Embryonic facial prominence (tissue), 1 donor: ENCODE measurements around the gene MAB21L2.

ENCODE experiments used
- DNase-seq: peaks from one replicate; pipeline ENCODE4 v3.0.0-alpha.2; 2016; ENCODE audit errors: extremely low spot score

The MAB21L2 gene

DNA sequence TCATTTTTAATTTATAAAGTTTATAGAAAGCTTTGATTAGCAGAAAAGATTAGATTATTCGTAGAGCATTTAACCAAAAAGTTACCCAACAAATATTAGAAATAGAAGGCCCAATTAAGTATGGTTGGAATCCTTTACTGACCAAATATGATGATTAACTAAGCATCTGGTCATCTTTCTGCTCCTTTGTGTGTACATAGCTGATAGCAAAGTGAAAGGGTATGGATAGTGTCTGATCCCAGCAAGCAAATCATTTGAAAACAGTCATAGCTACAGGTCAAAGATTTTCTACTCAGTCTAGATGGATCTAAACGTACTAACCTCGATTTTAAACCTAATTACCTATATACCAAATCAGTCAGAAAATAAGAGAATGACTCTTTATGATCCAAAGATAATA lies 7.3 kb upstream of the MAB21L2 start:
- DNase-seq: no peak

DNA sequence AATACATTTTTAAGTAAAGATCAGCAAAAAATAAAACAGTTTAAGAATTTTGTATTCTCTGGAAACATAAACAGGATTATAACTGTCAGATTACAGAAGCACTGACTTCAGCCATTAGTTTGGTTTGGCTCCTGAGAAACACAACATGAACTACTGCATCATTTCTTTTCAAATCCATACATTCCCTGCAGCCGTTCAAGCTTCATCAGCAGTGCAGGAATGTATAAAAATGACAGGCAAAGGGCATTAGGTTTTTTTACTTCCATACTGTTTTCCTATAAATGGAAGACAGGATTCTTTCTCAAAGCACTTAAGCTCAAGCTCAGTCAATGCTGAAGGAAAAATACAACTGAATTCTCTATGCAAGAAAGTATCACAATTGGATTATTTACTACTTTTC lies 4.2 kb upstream of the MAB21L2 start:
- DNase-seq: no peak

DNA sequence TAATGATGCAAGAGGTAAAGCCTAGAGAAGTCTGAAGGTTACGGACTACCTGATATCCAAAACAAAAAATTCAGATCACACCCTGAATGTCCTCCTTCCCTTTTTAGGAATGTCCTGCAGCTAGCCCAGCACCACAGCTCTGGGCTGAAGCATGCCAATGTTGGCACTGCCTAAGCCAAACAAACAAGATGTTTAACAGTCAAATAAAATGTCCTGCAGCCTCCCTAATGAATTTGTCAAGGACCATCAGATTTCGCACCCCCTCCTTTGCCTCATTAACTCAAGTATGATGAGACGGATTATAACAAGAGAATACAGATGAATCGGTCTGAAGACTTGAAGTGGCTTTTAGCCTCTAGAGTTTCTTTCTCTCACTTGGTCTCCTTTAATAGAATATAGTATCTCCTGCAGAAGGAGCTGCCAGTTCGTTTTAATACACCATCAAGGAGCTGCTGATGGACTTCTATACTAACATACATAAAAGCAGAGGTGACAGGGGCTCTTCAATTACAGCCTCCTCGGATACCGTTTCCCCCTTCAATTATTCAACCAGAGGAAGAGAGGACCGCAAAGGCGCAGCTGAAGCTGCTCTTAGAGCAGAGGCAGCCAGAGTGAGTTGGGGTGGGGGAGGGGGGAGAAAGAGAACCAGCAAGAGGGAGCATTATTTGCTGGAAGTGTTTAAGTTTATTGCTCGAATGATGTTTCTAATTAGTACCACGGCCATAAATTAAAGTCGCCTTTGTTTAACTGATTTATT lies 3.0 kb upstream of the MAB21L2 start:
- no peak for DNase-seq

DNA sequence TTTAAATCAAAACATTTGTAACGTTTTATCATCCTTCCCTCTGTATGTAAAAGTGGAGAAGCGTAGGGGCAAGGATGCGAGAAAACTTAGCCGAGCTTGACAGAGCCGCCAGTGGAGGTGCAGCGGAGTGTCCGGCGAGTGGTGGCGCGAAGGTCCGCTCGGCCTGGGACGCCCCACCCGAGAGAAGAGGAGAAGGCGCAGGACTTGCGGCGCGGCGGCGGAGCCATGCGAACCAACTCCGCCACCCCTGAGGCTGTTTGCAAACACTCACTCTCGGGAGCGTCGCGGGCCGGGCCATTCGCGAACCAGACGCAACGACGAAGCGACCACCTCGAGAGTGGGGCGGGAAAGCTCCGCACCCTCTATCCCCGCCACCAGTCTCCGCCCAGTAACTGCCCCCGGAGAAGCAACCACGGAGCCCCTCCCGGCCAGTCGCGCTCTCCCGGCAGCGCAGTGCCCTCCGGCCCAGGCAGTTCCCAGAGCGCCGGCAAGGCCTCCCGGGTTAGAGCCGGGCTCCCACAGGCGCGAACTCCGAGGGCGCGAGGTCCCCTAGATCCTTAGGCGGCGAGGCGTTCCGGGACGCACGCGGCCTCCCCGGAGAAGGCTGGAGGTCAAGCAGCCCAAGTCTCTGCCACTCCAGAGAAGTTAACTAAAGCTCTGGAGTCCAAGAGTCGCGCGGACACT lies 2.3 kb upstream of the MAB21L2 start:
- DNase-seq: no peak

DNA sequence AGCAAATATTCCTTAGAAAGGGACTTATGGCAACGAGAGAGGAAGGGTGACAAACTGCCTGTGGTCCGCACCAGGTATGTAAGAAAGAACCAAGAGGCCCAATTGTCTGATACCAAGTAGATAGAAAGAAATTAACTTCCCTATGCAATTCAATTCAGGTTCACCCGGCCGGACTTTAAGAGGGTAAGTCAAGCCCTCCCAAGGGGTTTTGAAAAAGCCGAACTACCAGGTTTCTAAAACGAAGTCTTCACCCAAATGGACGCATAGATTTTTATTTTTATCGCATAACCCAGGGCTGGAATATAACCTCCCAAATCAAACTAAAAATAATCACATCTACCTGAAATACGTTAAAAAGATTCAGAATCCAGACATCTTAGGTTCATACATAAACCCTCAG lies 1.6 kb upstream of the MAB21L2 start:
- DNase-seq: no peak

DNA sequence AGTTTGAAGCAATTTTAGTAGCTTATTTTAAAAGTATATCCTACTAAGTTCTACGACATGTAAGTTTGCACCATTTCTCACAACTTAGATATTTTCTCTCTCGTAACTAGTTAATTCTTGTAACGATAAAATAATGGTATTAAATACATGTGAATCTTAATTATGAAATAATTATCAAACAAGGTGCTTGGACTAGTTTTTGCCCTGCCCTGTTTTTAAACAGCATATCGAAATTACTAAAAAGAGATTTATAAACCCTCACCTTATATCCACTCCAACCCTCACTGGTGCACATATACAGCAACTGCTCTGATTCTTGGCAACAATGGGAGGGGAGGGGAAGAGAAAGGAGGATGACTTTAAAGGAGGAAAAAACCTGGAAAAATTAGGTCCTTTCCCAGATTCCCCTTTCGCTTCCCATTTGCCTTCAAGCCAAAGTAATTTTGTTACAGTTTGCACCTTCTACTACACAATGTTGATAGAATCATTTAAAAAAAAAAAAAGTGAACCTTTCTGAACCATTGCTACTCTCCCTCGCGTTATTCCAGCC lies 820 bp upstream of the MAB21L2 start:
- DNase-seq: no peak

DNA sequence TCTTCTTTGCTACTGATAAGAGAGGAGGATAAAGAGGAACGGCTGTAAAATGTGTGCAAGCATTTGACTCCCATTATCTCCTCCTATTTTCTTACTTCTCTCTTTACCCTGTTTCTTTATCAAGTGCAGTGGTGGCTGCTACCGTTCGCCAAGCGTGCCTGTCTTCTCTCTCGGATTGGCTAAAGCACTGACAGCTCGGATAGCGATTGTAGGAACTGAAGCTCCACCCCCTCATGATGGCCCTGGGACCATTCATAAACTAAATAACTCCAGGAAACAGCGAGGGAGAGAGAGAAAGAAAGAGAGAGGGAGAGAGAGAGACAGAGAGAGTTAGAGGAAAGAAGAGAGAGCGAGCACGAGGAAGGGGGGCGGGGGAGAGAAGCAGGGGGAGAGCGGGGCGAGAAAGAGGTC lies 305 bp upstream of the MAB21L2 start:
- DNase-seq: peak; percentile 93

DNA sequence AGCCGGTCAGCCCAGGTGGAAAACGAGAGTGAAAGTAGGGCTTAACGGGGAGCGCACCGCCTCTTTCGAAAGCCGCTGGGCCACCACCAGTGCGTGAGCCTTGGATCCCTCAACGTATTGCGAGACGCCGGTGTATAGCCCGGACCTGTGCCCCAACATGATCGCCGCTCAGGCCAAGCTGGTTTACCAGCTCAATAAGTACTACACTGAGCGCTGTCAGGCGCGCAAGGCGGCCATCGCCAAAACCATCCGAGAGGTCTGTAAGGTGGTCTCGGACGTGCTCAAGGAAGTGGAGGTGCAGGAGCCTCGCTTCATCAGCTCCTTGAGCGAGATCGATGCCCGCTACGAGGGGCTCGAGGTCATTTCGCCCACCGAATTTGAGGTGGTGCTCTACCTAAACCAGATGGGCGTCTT lies 929 bp downstream of the MAB21L2 start:
- DNase-seq: no peak

DNA sequence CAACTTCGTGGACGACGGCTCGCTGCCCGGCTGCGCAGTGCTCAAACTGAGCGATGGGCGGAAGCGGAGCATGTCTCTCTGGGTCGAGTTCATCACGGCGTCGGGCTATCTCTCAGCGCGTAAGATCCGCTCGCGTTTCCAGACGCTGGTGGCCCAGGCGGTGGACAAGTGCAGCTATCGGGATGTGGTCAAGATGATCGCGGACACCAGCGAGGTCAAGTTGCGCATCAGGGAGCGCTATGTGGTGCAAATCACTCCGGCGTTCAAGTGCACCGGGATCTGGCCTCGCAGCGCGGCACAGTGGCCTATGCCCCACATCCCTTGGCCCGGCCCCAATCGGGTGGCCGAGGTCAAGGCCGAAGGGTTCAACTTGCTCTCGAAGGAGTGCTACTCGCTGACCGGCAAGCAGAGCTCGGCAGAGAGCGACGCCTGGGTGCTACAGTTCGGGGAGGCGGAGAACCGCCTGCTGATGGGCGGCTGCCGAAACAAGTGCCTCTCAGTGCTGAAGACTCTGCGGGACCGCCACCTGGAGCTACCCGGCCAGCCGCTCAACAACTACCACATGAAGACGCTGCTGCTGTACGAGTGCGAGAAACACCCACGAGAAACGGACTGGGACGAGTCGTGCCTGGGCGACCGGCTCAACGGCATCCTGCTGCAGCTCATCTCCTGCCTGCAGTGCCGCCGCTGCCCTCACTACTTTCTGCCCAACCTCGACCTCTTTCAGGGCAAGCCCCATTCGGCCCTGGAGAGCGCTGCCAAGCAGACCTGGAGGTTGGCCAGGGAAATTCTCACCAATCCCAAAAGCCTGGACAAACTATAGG lies 1.5 kb downstream of the MAB21L2 start:
- no peak for DNase-seq

DNA sequence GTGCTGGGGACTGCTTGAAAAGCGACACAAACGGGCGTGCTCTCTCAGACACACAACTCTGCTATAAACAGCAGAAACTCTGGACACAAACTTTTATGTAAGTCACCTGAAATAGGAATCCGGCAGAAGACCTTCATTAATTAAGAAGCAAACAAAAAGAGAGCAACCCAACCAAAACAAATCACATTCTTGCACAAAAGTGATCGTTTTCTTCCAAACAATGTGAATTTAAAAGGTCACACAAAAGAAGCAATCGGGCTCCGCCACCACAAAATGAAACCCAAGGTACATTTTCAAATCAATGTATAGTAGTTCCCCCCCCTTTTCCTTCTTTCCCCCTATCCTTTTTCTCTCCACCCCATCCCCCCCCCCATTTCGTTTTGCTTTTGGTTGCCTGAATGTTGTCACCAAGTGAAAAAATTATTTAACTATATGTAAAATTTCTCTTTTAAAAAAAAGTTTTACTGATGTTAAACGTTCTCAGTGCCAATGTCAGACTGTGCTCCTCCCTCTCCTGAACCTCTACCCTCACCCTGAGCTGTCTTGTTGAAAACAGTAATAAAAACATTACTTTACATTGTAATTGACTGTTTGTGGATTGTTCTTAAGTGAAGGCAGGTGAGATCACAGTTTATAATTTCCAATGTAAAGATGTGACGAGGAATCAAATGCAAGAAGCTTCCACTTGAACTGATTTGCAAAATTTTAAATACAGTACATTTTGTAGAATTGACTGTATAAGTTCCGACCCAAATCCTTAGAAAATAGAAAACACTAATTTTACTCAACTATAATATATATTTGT lies 2.4 kb downstream of the MAB21L2 start:
- no peak for DNase-seq

DNA sequence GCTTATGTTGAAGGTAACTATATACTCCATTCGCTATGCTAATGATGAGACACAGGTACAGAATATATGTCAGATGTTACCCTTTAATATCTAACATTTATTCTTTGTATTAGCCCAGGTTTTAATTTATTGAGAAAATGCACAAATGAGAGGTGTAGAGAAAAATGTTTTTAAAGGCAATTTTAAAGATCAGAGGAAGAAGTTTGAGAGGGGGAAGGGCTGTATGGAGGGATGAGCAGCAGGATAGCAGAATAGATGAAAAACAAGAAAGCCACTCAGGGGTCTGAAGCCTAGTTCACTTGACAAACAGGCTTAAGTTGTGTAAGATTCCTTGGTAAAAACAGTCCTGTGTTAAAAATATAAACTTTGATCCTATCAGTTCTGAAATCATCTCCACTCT lies 3.7 kb downstream of the MAB21L2 start:
- no peak for DNase-seq

DNA sequence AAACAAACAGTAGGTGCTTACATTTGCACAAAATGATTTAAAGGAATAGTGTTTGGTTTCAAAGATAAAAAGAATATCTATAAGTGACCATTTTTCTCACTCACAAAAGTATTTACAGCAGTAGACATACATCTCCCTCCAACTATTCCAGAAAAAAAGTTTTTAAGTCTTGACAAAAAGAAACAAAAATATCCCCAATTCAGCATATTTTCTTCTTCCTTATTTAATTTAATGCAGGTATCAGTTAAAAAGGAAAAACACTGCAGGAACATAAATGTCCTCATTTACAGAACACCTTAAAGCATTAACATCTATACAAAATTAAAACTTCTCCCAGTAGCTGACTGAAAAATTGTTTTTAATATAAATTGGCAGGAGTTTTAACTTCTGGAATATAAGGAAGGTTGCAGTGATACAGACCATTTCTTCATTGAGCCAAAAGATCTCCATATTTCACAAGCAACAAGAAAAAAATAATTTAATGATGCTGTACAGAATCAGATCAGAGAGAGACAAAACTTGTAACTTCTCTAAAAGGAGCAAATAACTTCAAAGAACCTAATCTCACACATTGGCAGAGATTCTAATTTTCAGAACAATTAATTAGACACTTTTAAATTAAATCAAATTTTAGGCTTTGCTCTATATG lies 4.3 kb downstream of the MAB21L2 start:
- no peak for DNase-seq

DNA sequence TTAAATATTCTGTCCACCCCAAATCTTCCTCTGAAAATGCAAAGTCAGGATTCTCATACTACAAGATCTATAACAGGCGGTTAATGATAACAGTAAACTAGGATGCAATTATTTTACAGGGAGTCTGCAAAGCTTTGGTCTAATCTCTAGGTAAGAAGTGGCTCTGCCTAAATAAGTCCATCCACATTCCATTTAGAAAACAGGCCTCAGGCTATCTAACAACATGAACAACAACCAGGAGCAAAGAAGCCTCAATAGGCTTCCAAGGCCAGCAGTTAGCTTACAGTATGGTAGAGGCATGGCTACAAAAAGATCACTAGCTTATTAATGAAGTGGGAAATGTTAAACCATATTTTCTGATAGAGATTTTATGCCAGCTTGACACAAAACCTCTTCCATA lies 6.4 kb downstream of the MAB21L2 start:
- DNase-seq: no peak

DNA sequence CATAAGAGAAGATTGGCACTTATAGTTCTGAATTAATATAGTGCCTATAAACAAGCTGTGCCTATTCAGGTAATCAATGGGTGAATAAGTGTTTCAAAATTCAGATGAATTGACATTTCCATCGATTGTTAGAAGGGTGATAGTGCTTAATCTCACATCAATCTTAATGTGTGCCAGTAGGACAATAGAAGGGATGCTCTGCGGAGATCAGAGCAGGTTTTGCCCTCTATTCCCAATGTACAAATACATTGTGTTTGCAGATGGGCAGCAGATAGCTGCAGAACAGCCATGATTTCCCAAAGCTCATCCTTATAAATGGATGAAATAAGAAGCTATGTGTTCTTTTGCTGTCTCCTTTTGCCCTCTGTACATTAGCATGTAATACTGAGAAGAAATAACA lies 7.2 kb downstream of the MAB21L2 start:
- DNase-seq: no peak

DNA sequence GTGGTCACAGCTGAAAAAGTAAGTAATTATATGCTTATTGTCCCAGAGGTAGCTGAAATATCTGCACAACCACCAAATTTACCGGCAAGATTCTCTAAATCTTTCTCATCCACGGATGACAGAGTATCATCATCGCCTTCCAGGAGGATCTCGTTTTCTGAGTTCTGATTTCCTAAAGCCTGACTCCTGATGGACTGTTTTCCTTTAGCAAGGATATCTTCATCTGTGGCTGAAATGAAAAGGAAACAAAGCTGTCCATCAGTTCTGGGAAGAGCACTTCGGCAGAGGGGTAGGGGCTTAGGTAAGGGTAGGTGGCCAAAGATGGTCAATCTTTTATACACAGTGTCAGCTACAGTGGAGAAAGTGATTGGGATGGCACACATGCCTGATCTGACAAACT lies 8.7 kb downstream of the MAB21L2 start:
- DNase-seq: no peak

DNA sequence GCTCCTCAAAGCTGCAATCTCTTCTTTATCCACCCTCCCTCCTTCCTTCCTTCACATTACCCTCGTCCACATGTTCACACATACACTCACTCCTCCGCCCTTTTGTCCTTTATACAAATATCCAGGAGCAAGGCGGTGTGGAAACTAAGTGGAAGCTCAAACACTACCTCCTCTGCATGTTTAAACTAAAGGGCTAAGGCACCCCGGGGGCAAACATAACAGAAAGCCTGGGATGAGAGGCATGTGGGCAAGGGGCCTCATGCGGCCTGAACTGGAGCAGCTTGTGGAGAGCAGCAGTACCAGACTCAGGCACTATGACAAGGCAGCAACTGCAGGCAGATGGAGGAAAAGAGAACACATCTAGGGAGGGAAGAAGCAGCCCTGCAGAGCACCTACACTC lies 9.5 kb downstream of the MAB21L2 start:
- no peak for DNase-seq

DNA sequence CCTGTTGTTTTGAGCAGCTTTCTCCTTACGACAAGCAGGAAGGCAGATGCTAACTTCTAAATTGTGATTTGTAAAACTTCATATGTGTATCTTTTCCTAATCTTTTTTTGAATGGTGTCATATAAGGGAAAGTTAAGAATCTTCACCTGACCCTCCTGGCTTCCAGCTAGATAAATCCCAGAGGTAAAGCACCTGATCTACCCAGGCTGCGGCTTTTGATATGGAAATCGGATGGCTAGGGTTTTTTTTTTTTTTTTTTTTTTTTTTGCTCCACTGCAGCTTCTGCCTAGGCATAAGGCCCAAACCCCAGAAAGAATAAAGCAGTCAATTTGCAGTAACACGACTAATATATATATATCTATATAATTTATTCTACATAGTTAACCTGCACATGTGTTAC lies 10.0 kb downstream of the MAB21L2 start:
- DNase-seq: no peak

DNA sequence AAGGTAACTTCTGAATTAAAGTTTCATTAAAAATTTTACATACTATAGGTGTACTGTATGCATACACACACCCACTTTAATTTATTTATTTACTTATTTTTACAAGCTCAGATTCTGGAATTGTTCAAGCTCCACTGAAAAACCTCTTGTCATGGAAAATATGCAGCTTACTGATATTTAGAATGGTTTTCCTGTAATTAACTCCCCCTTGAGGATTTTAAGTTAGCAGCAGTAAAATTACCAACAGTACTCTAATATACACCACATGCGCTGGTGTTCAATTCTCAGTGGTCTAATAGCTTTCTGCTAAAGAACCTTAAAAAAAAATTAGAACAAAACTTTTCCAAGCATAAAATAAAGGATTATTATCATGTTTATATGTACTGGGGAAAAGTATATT lies 12.0 kb downstream of the MAB21L2 start:
- DNase-seq: no peak

DNA sequence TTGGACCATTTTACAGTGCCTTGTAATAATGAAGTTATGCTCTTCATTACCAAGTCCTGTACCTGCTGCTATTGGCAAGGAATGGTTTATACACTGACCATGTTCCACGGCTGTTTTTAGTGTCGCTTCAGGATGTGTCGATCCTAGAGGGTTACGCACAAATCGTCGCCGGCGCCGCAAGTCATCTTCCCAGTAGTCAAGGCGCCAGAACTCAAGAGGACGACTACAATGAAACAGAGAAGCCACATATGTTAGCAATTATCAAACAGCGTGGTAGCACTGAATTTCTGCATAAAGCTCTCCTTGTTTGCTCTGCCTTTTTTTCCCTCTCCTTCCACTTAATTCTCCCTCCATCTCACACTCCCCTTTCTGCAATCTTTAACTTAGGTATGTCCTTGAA lies 17.0 kb downstream of the MAB21L2 start:
- DNase-seq: no peak

DNA sequence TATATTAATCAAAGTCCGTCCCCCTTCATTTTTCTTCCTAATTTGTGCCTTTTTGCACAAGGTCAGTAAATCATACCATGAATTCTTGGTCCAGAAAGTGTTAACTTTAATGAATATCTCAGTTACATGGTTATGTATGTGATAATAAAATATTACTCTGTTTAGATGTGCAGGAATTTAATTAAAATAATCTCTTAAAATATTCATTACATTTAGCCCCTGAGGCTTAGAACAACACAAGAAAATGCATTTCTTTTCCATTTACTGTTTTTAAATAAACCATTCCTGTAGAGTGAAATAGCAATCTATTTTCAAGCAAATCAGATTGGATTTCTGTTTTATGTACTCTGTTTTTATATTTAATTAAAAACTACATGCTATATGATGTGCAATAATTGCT lies 17.6 kb downstream of the MAB21L2 start:
- no peak for DNase-seq

DNA sequence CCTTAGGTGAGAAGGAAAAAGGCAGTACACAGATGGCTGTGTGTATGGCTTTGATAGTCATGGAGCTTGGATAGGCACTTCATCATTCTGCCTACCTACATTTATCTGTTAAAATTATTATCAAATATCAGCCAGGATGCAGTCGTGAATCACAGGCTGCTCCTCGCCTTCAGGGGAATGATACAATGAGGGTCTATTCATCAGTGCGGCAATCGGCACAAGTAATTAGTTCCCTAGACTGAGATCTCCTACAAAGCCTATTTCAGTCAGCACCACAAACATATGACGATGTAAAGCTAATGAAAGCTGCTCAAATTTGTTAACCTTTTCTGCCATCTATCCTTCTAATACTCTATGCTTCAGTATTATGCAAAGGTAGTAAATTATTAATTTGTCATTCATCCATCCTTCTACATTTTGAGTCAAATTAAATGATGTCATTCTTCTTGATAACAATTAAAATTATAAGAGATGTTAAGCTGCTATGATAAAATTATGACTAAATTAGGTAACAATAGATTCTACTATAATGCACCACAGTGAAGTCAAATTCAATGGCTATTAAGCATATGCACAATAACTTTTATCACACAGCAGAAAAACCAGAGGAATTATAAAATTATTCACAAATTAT lies 19.0 kb downstream of the MAB21L2 start:
- no peak for DNase-seq
